NCI-H146 treated with DMSO at 0.1 percent for 48 hours (cell line): Measurements from ENCODE around the gene TNS1.

ENCODE experiments used
- DNase-seq: peaks from one replicate; lab custom pipeline; 2025; ENCODE audit not compliant: unreplicated experiment; lab: John Stamatoyannopoulos, UW

The TNS1 gene

DNA sequence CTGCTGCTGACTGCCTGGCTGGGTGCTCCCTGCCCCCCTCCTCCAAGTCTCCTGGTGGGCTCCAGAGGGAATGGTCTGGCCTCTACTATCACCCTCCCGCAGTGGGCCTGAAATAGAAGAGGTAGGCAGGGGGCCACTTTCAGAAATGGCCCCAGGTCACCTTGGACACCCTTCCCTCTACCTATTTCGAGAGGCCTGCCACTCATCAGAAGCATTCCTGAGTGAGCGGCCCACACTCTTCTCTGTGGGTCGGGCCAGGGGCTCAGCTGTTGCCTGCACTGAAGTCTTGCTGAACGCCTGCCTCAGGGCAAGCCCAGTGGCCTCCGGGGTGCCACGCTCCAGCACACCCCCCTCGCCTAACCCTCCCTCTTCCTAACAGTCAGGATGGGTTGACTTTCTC, 124.9 kb downstream of the TNS1 start:
- DNase-seq: no peak

DNA sequence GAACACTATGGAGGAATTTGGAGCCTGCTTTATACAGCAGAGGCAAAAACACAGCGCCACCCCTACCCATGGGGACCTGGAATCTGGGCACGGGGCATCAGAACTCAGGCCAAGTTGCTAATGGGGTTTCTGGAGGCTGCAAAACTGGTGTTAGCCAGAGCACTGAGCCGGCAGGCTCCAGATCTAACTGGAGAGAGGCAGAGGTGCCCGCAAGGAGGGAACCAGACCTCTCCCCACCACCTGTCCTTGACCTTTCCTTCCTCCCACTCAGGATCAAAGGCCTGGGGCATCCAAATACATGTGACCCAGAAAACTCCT, 126.6 kb downstream of the TNS1 start:
- DNase-seq: no peak

DNA sequence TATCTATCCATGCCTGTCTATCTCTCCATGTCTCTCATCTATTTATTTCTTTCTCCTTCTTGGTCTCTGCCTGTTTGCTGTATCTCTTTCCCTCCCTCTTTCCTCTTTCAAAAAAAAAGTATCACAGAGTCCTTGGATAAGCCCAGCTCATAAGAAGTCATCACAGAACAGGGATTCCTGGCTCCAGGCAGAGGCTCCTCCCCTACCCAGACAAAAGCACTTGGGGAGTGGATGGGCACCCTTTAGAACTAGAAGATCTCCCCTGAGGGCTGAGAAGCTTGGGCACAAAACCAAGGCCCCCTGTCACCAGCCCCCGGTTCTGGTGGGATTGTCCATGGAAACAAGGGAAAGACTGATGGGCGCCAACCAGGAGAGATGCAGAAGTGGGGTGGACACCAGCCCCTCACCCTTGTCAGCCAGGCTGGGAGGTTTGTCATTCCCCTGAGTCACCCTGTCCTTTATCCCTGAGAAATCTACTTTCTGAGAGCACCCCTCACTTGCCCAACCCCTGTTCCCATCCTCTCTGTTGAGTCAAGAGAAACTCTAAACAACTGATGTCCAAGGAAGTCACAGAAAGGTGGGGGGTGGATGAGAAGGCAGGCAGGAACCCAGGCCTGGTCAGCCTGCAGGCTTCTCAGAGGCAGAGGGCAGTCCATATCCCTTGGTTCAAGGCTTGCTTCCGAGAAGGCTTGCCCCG, 127.1 kb downstream of the TNS1 start:
- DNase-seq: no peak

DNA sequence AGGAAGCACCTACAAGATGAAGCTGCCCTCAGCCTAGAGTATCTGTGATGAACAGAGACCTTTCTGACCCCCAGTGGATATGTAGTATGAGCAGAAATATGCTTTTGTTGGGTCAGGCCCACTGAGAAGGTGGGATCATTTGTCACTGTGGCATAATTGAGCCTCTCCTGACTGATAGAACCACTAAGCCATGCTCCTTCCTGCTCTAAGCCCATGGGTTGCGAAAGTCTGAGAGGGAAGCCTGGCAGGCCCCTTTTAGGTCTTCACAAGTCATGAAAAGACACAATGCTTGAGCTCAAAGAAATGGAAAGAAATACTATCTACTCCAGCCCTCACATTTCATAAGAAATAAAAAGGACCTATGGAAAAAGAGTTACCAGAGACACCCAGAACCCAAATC, 127.7 kb downstream of the TNS1 start:
- no peak for DNase-seq

DNA sequence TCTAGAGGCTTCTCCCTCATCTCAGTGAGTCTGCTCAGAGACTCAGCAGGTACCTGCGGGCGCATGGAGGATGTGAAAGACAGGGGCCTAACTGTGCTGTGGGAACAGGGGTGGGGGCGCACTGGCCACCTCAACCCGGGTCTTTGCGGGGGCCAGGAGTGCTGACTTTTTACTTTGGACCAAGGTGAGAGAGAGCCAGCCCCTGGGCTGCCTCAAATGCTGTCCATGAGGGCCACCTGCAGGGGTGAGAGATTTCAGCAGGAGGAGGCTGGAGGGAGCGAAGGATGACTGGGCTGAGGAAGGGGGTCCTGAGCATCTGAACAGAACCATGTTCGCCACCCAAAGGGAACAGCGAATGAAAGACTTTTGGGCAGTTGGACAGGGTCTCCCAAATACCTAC, 129.4 kb downstream of the TNS1 start:
- no peak for DNase-seq

DNA sequence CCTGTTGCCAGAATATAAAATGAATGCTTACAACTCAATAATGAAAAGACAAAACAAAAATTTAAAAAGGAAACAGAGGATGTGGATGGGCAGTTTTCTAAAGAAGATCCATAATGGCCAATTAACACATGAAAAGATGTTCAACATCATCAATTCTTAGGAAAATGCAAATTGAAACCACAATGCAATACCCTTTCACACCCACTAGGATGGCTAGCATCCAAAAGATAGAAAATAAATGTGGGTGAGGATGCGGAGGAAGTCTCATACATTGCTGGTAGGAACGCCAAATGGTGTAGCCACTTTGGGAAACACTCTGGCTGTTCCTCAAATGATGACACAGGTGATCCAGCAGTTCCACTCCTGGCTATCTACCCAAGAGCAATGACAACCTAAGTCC, 130.5 kb downstream of the TNS1 start:
- DNase-seq: no peak

DNA sequence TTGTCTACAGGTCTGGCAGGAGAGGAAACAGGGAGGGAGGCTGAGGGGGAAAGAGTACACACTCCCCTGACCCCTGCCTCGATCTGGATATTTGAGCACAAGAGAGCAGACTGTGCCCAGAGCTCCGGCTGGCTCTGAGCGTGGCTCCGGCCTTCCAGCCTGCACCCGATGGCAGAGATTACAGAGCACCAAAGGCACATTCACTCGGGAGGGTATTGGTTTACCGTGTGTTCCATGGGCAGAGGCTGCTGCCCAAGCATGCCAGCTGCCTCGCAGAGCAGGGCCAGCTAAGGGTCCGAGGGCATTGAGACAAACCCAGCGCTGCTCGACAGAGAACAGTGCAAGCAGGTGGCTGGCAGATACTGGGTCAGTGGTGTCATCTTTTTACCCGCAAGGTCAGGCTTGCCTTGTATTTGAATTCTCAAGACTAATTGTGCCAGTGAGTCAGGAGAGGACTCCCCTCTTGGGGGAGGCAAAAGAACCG, 132.2 kb downstream of the TNS1 start:
- no peak for DNase-seq

DNA sequence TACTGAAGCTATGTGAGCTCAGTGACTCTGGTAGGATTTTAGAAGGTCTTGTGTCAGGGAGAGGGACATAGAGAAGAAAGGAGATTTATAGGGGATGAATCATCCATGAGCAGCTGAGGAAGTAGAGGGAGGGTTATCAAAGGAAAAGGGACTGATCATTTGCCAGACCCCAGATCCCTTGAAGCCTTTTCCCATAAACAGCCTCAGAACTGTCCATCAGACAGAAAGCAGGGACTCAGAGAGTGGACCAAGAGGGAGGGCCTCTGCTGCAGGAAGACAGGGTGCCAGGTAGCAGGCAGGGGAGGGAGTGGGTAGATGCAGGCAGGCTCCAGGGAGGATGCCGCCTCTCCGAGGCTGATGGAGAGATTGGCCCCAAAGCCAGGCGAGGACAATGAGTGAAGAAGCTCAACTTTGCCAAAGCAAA, 133.9 kb downstream of the TNS1 start:
- no peak for DNase-seq

DNA sequence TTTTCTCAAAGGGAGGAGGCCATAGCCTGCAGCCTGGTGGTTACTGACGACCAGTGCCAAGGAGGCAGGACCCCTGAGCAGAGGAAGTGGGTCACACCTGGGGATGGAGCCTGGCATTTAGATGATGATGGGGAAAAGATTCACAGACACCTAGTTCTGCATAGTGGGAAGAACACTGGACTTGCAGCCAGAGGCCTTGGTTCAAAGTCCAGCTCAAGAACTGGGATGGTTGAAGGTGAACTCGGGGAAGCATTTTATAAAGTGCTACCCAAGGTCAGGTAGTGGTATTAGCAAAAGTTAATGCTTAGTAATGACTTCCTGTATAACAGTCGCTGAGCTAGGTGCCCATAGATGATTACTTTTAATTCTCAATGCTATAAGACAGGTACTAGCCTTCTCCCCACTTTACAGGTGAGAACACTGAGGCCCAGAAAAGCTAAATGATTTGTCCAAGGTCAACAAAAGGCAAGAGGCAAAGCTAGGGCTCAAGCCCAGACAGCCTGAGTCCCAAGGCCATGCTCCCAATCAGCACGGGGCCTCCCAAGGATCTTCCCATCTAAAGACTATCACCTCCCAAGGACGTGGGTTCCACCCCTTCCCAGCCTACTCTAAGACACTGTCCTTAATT, 134.4 kb downstream of the TNS1 start:
- no peak for DNase-seq

DNA sequence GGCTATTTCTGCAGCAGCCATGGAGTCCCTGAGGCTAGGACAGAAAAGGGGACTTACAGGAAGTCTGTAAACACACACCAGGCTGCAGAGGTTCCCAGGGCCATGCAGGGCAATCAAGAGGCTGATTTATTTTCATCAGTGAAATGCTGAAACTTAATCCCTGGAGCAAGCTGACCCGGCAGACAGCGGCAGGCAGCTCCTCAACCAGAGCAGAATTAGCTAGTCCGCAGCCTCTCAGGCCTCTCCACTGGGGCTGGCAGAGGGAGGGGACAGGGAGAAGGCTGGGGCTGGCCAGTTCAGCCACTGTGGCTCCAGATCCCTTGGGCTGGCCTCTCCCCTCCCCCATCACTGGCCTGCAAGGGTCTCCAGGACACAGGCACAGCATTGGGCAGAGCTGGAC, 136.3 kb downstream of the TNS1 start:
- DNase-seq: no peak

DNA sequence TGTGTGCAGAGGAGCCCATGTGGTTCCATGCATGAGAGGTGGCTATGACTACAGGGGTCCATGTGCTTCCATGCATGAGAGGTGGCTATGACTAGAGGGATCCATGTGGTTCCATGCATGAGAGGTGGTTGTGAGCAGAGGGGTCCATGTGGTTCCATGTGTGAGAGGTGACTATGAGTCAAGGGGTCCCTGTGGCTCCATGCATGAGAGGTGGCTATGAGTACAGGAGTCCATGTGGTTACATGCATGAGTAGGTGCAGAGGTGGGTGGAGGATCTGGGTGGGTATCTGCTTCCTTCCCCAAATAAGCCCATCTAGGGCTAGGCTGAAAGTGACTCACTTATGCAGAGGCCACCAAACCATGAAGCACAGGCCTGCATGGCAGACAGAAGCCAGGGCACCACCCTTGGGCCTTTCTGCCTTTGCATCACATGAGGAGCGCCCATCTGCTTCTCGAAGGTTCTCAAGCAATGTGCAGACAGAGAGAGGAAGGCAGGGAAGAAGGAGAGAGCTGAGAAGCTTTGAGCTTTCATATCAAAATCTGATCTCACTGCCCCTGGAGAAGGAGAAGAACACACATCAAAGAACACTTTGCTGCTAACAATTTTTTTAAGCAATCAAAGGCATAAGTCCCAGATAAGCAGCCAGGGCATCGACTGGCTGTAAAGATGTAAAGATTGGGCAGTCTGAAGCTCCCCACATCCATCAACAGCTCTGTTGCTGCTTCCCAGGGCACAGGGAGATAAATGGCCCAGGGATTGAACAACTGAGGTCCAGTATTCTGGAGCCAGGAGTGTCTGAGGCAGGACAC, 137.6 kb downstream of the TNS1 start:
- DNase-seq: no peak

DNA sequence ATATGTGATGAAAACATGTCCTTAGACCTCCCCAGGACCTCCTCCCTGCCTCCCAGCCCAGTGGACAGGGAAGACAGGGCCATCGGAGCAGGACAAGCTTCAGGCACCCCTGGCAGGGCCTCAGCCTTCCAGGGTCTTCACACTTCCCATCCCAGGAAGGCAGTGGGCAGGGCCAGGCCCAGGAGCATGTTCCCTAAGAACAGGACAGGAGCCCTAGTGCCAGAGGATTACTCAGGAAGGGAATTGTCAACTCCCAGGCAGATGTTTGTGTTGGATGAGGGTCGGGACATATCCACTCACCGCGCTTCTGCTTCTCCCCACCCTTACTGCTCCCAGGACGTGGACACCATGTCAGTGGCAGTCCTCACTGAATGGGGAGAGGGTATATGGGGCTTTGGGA, 138.9 kb downstream of the TNS1 start:
- no peak for DNase-seq

DNA sequence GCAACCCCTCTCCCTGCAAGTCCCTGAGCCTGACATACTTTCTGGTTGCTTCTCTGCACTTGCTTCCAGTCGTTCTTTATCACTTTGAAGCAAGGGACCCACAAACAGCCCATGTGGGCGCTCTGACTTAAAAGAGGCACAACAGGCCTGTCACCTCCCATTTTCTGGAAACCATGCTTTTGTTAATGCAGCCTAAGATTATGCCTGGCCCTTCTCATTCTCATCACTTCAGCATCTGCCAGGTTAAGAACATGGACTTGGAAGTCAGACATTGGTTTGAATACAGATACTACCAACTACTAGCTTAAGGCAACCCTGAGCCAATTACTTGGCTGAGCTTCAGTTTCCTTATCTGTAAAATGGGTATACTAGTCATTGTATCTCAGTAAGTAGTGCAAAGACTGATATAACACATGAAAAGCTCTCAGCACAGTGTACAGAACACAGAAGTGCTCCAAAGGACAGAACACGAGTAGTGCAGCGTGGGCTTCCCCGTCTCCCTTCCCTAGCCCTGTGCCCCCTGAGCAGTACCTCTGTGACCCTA, 141.4 kb downstream of the TNS1 start:
- no peak for DNase-seq

DNA sequence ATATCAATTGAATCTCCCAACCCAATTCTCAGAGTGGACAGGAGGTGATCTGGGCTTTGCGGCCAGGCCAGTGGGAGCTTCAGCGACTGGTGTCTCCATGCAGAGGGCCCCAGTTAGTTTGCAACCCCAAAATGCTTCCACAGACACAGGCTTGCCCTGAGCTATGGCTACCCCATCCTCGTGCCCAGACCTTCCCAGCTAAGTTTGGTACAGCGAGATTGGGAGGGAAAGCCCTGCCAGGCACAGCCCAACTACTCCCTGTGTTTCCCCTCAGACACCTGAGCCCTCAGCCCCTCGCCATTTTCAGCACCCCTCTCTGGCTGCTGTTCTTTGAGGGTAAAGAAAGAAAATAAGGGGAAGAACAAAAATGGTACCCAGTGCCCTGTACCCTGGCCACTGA, 142.9 kb downstream of the TNS1 start:
- DNase-seq: no peak

DNA sequence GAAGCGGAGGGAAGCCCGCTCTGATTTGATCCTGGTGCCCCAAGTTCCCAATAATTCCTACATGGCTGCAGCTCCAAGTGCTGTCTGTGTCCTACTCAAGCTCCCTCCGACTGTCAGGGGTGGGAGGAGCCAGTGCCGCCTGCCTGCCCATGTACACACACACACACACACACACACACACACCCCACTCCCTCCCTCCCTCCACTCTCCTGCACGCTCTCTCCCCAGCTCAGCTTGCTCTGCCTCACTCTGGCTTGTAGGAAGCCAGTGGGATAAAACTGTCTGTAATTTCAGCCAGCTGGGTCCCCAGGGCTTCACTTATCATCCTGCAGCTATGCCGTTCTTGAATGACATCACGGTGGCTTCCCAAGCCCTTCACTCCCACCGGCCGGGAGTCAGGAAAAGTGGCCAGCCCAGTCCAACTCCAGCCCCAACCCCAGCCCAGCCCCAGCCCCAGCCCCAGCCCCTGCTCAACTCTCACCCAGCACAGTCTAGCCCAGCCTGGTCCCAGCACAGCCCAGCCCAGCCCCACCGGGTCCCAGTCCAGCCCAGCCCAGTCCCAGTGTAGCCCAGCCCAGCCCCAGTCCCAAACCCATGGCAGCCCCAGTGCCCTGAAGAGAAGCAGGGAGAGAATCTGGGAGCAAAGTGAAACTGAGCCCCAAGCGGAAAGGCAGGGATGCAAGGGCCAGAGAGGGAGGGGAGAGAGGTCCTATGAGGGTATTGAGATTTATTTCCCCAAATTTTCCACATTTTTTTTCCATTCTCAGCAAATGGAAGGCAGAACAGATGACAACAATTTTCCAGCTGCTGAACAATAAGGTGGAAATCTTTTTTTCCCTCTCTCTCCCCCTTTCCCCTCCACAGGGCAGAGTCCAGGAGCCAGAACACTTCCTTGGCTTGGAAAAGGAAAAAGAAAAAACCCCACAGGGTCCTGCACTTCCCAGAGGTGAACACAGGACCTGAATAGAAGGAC, 144.0 kb downstream of the TNS1 start:
- DNase-seq: no peak

DNA sequence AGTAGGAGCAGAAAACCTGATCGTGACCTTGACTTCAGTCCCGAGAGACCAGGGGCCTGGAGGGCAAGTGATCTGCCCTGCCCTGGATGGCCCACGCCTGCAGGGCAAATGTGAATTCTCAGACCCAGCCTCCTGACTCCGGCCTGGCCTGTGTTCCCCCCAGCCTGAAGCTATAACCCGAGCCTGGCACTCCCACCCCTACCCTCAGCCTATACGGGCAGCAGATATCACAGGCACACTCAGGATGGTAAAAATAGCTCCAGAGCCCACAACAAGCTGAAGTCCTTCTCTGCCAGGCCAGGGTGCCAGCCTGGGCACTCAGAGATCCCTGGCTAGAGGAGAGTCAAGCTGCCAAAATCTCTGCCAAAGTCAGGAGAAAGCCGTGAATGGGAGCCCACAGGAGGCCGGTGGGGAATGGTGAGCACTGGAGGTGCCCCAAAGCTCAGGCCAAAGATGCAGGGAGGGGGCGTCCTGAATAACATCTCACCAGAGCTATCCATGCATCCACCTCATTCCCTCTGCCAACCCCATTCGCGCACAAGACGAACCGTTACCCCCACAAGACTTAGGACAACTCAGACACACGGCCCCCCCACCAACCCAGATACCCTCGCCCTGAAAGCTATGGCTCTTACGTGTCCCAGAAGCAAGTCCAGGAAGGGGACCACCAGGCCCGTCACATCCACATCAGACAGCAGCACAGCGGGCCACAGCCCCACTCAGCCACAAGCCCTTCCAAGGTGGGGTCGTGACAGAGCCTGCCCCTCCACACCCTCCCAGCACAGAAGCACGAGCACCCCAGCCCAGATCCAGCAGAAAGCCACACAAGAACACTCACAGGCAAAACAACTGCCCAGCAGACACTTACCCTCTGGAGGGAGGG, 144.9 kb downstream of the TNS1 start:
- no peak for DNase-seq

DNA sequence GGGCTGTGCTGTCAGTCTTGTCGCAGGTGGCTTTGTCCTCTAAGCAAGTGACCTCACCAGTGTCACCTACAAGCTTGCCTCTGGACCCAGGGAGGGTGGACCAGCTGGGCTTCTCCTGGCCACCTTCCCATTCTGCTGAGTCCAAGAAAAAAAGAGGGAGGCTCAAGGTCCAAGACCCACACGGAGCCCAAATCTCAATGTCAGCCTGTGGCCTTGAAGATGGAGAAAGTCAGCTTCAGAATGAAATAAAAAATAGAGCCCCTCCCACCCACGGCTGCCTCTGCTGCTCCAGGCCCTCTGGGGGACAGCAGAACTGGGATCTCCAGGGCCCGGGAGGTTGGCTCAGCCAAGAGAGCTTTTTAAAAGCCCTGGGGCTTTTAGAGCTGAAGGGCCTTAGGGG, 145.9 kb downstream of the TNS1 start:
- no peak for DNase-seq

DNA sequence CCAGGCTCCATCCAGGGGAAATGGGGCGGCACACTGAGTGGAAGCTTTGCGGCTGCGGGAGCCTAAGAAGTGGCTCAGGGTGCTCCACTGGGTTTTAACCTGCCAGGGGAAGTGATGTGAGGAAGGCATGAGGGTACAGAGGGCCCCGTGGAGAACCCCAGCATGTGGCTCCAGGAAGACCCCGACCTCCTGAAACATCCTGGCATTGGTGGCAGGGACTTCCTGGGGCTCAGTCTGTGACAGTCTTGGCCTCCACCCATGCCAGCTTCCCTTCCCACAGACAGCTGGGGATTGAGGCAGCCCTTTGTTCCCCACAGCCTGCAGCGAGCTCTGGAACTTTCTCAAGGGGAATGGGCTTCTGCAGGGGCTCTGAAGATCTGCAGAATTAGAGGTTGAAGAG, 146.6 kb downstream of the TNS1 start:
- DNase-seq: no peak

DNA sequence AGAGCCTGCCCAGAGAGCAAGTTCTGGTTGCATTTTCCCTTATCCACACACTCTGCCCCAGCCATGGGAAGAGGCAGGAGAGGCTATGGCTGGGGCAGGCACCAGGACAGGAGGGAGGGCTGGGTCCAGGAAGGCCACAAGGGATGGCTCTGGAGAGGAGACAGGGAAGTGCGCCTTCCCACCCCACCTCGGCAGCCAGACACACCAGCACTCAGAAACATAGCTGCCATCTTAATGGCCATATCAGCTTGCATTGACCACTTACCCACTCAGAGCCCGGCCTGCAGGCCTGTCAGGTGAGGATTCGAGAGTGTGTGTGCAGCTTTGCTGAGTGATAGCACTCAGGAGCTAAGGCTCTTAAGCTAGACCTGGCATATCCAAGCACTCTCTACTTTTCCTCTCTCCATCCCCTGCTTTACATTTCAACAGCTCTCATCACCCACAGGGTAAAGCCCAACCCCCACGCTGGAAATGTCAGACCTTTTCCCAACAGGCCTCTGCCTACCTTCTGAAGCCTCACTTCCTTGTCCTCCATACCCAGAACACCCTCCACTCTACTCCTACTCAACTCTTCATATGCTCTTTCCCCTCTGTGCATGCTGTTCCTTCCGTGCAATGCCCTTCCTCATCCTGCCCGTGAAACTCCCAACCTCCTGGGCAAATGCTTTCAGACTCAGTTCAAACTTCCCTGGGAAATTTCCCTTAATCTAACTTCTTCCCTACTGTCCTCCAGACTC, 147.9 kb downstream of the TNS1 start:
- no peak for DNase-seq
